HG03025 (cell line): ENCODE data around the gene DNAH14.
"Not testable (repeated sequence)": the region's sequence is repeated elsewhere in the genome, so short reads cannot be mapped to it uniquely, and the experiment has no call there.

Experiments used
- ATAC-seq: cut with Tn5 transposase; IDR thresholded peaks from one replicate; pipeline ENCODE4 v1.9.1; 2021; ENCODE audit warnings: mild to moderate bottlenecking, moderate library complexity; ENCODE audit not compliant: unreplicated experiment, low FRiP score

Gene DNAH14

GRCh38 chr1:224929335-224930237, at the start of gene DNAH14:
Gene DNAH14, plus strand, starts transcription at chr1:224929675. Its CDS starts 23,028 bp downstream, at chr1:224952703.
- ATAC-seq, result no peak

- ATAC-seq, result no peak
Measured at GRCh38 chr1:224880593-224881307, 48.7 kb upstream of the DNAH14 start.

DNA sequence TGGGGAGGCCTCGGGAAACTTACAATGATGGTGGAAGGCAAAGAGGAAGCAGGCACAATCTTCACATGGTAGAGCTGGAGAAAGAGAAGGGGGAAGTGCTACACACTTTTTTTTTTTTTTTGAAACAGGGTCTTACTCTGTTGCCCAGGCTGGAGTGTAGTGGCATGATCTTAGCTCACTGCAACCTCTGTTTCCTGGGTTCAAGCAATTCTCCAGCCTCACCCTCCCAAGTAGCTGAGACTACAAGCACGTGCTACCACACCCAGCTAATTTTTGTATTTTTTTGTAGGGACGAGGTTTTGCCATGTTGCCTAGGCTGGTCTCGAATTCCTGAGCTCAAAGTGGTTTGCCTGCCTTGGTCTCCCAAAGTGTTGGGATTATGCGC, 48.2 kb upstream of the DNAH14 start:
- ATAC-seq, result not testable (repeated sequence)

- no peak for ATAC-seq
Measured at GRCh38 chr1:224881762-224882211, 47.7 kb upstream of the DNAH14 start.

DNA sequence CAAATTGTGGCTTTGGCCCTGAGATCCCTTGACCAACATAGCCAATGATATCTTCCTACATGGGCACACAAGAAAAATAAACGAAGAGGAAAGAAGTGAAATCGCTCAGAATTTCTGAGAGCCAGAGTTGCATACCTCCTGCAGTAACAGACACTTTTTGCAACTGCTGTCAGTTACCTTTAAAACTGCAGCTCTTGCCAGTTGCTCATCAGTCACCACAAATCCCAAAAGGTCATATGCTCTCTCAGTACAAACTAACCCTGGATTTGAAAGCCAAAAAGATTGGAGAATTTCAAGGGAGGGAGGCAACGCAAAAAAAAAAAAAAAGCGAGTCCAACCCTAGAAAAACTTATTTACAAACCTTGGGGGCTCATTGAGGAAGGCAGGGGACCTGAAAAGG, 47.2 kb upstream of the DNAH14 start:
- ATAC-seq, result no peak

GRCh38 chr1:224883091-224883490, 46.4 kb upstream of the DNAH14 start:
- ATAC-seq, result no peak

DNA sequence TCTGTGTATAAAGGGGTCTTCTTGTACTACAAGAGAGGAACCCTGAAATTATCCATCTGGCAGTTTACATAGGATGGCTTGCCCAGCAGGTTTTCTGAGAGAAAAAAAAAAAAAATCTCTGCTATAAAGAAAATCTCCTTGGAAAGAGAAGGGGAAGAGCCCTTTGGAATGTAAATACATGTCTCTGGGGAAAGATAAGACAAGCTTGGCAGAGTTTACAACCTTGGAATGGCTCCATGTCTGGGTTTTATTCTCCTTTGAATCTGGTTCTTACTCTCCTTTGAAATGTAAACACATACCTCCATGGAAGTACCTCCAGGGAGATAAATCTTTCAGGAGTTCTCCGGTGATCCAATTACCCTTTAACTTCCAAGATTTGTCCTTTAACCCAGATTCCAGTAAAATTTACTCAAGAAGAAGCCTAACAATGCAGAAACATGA, 45.1 kb upstream of the DNAH14 start:
- no peak for ATAC-seq

DNA sequence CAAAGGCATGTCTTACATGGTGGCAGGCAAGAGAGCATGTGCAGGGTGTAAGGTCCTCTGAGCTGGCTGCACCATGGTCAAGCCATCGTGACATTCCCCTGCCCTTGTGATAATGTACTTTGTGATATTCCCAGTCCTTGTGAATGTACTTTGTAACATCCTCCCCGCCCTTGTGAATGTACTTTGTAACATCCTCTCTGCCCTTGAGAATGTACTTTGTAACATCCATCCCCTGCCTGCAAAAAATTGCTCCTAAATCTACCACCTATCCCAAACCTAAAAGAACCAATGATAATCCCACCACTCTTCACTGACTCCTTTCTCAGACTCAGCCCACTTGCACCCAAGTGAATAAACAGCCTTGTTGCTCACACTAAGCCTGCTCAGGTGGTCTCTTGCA, 44.1 kb upstream of the DNAH14 start:
- ATAC-seq, result not testable (repeated sequence)

- ATAC-seq, result no peak
Measured at GRCh38 chr1:224894915-224895314, 34.6 kb upstream of the DNAH14 start.

- ATAC-seq, result no peak
Measured at GRCh38 chr1:224896130-224896781, 33.2 kb upstream of the DNAH14 start.

DNA sequence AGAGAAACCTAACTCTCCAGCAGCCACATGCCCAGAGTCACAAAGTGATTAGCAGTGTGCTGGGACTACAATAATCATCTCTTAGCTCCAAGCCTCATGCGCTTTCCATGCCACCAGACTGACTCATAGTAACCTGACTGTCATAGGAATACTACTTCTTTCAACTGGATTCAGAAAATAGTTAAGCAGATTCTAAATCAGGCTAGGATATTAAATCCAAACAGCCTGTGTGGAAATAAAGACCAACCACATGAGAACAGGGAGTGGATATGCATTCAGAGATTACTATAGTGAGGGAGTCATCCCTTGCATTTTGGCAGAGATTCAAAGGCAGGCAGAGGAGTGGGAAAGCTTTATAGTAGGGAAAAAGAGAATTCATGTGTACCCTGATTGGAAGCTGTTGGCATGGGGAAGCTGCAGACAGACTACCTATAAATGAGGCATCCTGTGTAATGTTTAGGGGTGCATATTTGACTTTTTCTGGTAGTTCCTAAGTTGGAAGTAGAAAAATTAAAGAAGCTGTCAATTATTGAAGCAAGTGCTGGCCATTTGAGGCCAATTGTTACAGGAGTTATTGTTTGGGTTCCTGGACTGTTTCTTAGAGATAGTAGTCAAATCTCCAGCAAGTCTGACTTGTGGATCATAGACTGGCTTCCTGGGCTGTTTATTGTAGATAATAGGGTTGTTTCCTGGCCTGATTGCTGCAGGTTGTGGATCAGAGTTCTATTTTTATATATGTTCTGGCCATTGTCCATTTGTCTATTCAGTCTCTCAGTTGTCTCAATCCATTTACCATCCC, 31.7 kb upstream of the DNAH14 start:
- ATAC-seq, result no peak

DNA sequence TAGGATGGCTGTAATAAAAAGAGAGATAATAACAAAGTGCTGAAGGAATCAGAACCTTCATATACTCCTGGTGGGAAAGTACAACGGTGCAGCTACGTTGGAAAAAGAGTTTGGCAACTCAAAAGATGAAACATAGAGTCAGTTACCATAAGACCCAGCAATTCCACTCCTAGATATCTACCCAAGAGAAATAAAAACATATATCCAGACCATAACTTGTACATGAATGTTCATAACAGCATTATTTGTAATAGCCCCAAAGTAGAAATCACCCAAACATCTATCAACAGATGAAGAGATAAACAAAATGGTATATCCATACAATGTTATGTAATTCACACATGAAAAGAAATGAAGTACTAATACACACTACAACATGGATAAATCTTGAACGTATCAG, 30.5 kb upstream of the DNAH14 start:
- no peak for ATAC-seq

- no peak for ATAC-seq
Measured at GRCh38 chr1:224900062-224900630, 29.3 kb upstream of the DNAH14 start.

- ATAC-seq, result no peak
Measured at GRCh38 chr1:224901087-224901810, 28.2 kb upstream of the DNAH14 start.

- no peak for ATAC-seq
Measured at GRCh38 chr1:224903955-224904354, 25.5 kb upstream of the DNAH14 start.

- ATAC-seq, result no peak
Measured at GRCh38 chr1:224906340-224906739, 23.1 kb upstream of the DNAH14 start.

GRCh38 chr1:224911217-224911616, 18.3 kb upstream of the DNAH14 start:
- ATAC-seq, result no peak

GRCh38 chr1:224914292-224914900, 15.1 kb upstream of the DNAH14 start:
- no peak for ATAC-seq

DNA sequence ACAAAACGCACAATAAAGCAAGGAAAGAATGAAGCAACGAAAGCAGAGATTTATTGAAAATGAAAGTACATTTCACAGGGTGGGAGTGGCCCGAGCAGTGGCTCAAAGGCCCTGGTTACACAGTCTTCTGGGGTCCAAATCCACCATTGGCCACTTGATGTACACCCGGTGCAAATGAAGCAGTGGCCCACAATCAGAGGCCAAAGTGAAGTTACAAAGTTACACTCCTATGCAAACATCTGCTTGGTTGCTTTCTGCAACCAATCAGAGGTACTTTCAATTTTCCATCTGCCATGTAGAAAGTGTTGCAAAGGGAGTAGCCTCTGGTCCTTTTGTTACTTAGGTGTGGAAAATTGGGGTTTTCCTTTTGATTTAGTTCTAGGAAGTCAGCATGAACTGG, 10.0 kb upstream of the DNAH14 start:
- ATAC-seq, result no peak
